HG03575 (cell line): ENCODE data around the gene RAB8A.
"Not testable (repeated sequence)": the region's sequence is repeated elsewhere in the genome, so short reads cannot be mapped to it uniquely, and the experiment has no call there.

Source experiments
- ATAC-seq: cut with Tn5 transposase; IDR thresholded peaks from one replicate; pipeline ENCODE4 v1.9.1; 2021; ENCODE audit not compliant: unreplicated experiment, insufficient number of reproducible peaks, low FRiP score; ENCODE audit errors: extremely low read depth

Gene RAB8A

GRCh38 chr19:16160445-16160942 lies 48.8 kb downstream of the RAB8A start:
- ATAC-seq, result no peak

GRCh38 chr19:16160943-16161560 lies 49.4 kb downstream of the RAB8A start:
- ATAC-seq, result no peak

GRCh38 chr19:16161840-16162239 lies 50.2 kb downstream of the RAB8A start:
- no peak for ATAC-seq

GRCh38 chr19:16164222-16164890 lies 52.7 kb downstream of the RAB8A start:
- ATAC-seq, result no peak

GRCh38 chr19:16166417-16166816 lies 54.7 kb downstream of the RAB8A start:
- ATAC-seq, result no peak

- ATAC-seq, result no peak
Measured at GRCh38 chr19:16167055-16167454, 55.4 kb downstream of the RAB8A start.

- no peak for ATAC-seq
Measured at GRCh38 chr19:16168465-16169081, 56.9 kb downstream of the RAB8A start.

GRCh38 chr19:16170134-16170533 lies 58.4 kb downstream of the RAB8A start:
- ATAC-seq, result no peak

- no peak for ATAC-seq
Measured at GRCh38 chr19:16175954-16176353, 64.3 kb downstream of the RAB8A start.

- not testable (repeated sequence) for ATAC-seq
Measured at GRCh38 chr19:16178866-16179265, 67.2 kb downstream of the RAB8A start.

- ATAC-seq, result no peak
Measured at GRCh38 chr19:16180611-16181010, 68.9 kb downstream of the RAB8A start.
